GM12874 (cell line): ENCODE measurements around the gene PAX1.

Experiments used
- CTCF ChIP-seq: IDR thresholded peaks from 2 replicates; pipeline ENCODE4 v1.5.1; 2011; ENCODE audit warnings: low read depth, mild to moderate bottlenecking, control low read depth, low read length, moderate library complexity; ENCODE audit not compliant: insufficient read depth

PAX1 gene

GRCh38 chr20:21705575-21706260 is at the start of gene PAX1:
Gene PAX1 (plus strand): TSS chr20:21705664. CDS start chr20:21705713, 49 bp downstream.
- TF ChIP-seq CTCF = no peak

GRCh38 chr20:21656308-21657067 is 49.0 kb upstream of the PAX1 start:
- TF ChIP-seq CTCF = no peak

- no peak for TF ChIP-seq CTCF
Observed at GRCh38 chr20:21661488-21662055, 43.9 kb upstream of the PAX1 start.

GRCh38 chr20:21663465-21663864 is 42.0 kb upstream of the PAX1 start:
- TF ChIP-seq CTCF = no peak

GRCh38 chr20:21665687-21666446 is 39.6 kb upstream of the PAX1 start:
- TF ChIP-seq CTCF = no peak

GRCh38 chr20:21670126-21670525 is 35.3 kb upstream of the PAX1 start:
- no peak for TF ChIP-seq CTCF

- TF ChIP-seq CTCF = no peak
Observed at GRCh38 chr20:21670981-21671380, 34.5 kb upstream of the PAX1 start.
